Endodermal cell (in vitro differentiated cells): Measurements from ENCODE around the gene ACKR2. TPM values are rescaled to one million over a fixed set of nuclear protein-coding genes. Genes with fewer than 3 reads are reported as not detected.

Experiments
- DNase-seq: peaks from one replicate; pipeline ENCODE4 v3.0.0-alpha.2; 2017
- H3K27ac ChIP-seq: 2 replicates; pipeline ENCODE4 v1.5.1; 2013; ENCODE audit warnings: mild to moderate bottlenecking, low read depth, low read length, moderate library complexity
- H3K27me3 ChIP-seq: 2 replicates; pipeline ENCODE4 v1.6.1; 2013; ENCODE audit warnings: mild to moderate bottlenecking, low read length, moderate library complexity; ENCODE audit not compliant: insufficient read depth, control insufficient read depth, poor library complexity, severe bottlenecking
- H3K36me3 ChIP-seq: 2 replicates; pipeline ENCODE4 v1.7.0; 2013; ENCODE audit warnings: mild to moderate bottlenecking, low read length, moderate library complexity; ENCODE audit not compliant: control insufficient read depth, insufficient read depth
- H3K4me1 ChIP-seq: one replicate; pipeline ENCODE4 v1.7.0; 2013; ENCODE audit warnings: low read length; ENCODE audit not compliant: control insufficient read depth, insufficient read depth
- H3K4me3 ChIP-seq: 2 replicates; pipeline ENCODE4 v1.5.1; 2013; ENCODE audit warnings: mild to moderate bottlenecking, low read length, moderate library complexity
- H3K9ac ChIP-seq: 2 replicates; pipeline ENCODE4 v1.6.1; 2013; ENCODE audit warnings: mild to moderate bottlenecking, low read length, moderate library complexity; ENCODE audit not compliant: poor library complexity, severe bottlenecking; ENCODE audit errors: extremely low read depth
- H3K9me3 ChIP-seq: 2 replicates; pipeline ENCODE4 v1.6.1; 2013; ENCODE audit warnings: mild to moderate bottlenecking, low read length, moderate library complexity; ENCODE audit not compliant: control insufficient read depth
- H3K27ac Mint-ChIP-seq: 2 replicates; pipeline ENCODE4 v1.8.0; 2020; ENCODE audit warnings: mixed read lengths
- H3K27me3 Mint-ChIP-seq: 2 replicates; pipeline ENCODE4 v1.8.0; 2021; ENCODE audit warnings: mild to moderate bottlenecking, mixed read lengths; ENCODE audit not compliant: insufficient read depth
- H3K36me3 Mint-ChIP-seq: 2 replicates; pipeline ENCODE4 v1.8.0; 2020; ENCODE audit warnings: low read depth, mixed read lengths
- H3K4me1 Mint-ChIP-seq: 2 replicates; pipeline ENCODE4 v1.8.0; 2020; ENCODE audit warnings: mixed read lengths
- H3K4me3 Mint-ChIP-seq: 2 replicates; pipeline ENCODE4 v1.8.0; 2020; ENCODE audit warnings: mild to moderate bottlenecking, moderate library complexity, mixed read lengths
- H3K9me3 Mint-ChIP-seq: 2 replicates; pipeline ENCODE4 v1.8.0; 2020; ENCODE audit warnings: mild to moderate bottlenecking, mixed read lengths
- WGBS, 2 experiments: methylation state at CpG; one replicate each; pipeline versions ENCODE4 v1.1.5 to v1.1.7; 2013; ENCODE audit warnings: missing lambda C conversion rate in 2 of 2, mixed read lengths in 1 of 2; ENCODE audit not compliant: insufficient coverage in 1 of 2, insufficient read length in 1 of 2; 5-methylcytosine and 5-hydroxymethylcytosine counted together
- total RNA-seq, 2 donors: library from RNA; stranded (reverse); fragmentation: NEBNext Ultra II Directional in 1 of 2; extraction: Animal tissue kit (Norgen Biotek cat#: 25700) in 1 of 2; gene quantifications; 2 replicates in 1 of 2; 3 replicates in 1 of 2; pipeline ENCODE4 v1.2.1, GENCODE V29; 2021
- TF ChIP-seq, protein P1 (sequence below): fragments of 200-600 bp; sonication (generic); conservative IDR thresholded peaks from 2 replicates; pipeline ENCODE4 v1.5.0; 2021; ENCODE audit warnings: antibody characterized with exemption, mild to moderate bottlenecking

Gene ACKR2
- total RNA-seq, 2 donors from 2014 or later: 1.1 TPM

DNA sequence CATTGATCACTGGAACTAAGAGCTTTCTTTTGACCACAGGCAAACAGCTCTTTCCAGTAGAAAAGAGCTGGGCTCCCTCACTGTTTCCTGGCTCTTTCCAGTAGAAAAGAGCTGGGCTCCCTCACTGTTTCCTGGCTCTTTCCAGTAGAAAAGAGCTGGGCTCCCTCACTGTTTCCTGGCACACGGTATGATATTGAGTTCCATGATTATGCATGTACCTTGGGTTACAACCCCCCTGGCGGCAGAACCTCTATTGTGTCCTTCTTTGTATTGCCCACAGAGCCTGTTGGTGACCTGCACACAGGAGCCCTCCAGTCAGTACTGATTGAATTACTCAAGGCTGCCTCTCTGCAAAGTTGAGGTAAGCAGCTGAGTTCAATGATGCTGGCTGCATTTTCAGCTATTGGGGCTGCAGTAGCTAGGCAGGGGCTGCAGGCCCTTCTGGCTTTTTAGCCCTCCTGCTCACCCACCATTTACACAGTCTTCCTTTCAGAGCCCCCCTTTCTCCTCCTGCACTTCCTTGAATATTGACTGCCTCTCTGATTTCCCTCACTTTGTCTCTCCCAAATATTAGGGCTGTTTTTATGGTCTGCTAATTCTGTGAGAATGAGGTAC lies 10.2 kb downstream of the ACKR2 start:
- no peak overlapping the region for H3K4me3 Mint-ChIP-seq
- no peaks in the 10 kb centered on the region for H3K4me1 ChIP-seq
- H3K27ac ChIP-seq: peak overlapping the region; percentile 71
- peaks cover 2% of the 10 kb centered on the region for H3K9me3 ChIP-seq
- H3K9me3 Mint-ChIP-seq: no peaks in the 10 kb centered on the region
- no peaks in the 10 kb centered on the region for H3K27me3 Mint-ChIP-seq
- no peaks in the 10 kb centered on the region for H3K27me3 ChIP-seq
- 35 to 48% methylated on average over 2 of the region's 2 CpGs for WGBS, 2 experiments
- TF ChIP-seq, protein P1, sequence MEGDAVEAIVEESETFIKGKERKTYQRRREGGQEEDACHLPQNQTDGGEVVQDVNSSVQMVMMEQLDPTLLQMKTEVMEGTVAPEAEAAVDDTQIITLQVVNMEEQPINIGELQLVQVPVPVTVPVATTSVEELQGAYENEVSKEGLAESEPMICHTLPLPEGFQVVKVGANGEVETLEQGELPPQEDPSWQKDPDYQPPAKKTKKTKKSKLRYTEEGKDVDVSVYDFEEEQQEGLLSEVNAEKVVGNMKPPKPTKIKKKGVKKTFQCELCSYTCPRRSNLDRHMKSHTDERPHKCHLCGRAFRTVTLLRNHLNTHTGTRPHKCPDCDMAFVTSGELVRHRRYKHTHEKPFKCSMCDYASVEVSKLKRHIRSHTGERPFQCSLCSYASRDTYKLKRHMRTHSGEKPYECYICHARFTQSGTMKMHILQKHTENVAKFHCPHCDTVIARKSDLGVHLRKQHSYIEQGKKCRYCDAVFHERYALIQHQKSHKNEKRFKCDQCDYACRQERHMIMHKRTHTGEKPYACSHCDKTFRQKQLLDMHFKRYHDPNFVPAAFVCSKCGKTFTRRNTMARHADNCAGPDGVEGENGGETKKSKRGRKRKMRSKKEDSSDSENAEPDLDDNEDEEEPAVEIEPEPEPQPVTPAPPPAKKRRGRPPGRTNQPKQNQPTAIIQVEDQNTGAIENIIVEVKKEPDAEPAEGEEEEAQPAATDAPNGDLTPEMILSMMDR: peak; percentile 44
- H3K27ac Mint-ChIP-seq: no peak overlapping the region
- peaks cover 6% of the 10 kb centered on the region for H3K4me1 Mint-ChIP-seq
- no peaks in the 10 kb centered on the region for H3K36me3 Mint-ChIP-seq
- H3K36me3 ChIP-seq: no peaks in the 10 kb centered on the region
- no peak overlapping the region for H3K4me3 ChIP-seq
- peak; percentile 67 for DNase-seq
- H3K9ac ChIP-seq: no peak overlapping the region

DNA sequence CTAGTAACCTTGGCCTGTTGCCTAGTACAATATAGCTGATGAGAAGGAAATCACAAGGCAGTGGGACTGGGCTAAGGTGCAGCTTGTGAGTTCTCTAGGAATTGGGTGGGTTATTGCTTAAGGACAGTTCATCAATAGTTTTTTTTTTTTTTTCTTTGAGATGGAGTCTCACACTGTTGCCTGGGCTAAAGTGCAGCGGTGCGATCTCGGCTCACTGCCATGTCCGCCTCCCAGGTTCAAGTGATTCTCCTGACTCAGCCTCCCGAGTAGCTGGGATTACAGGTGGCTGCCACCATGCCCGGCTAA lies 11.5 kb downstream of the ACKR2 start:
- Histone ChIP-seq H3K9me3 (peaks cover 4% of the 10 kb centered on the region), H3K27ac (no peak overlapping the region), H3K4me3 (no peak overlapping the region), H3K9ac (no peak overlapping the region), H3K27me3 (no peaks in the 10 kb centered on the region), H3K36me3 (no peaks in the 10 kb centered on the region), H3K4me1 (no peaks in the 10 kb centered on the region)
- DNase-seq: no peak
- WGBS, 2 experiments: 86 to 88% methylated on average over 6 of the region's 6 CpGs
- Mint-ChIP-seq H3K4me3 (no peak overlapping the region), H3K27me3 (no peaks in the 10 kb centered on the region), H3K27ac (no peak overlapping the region), H3K9me3 (no peaks in the 10 kb centered on the region), H3K36me3 (no peaks in the 10 kb centered on the region), H3K4me1 (peaks cover 3% of the 10 kb centered on the region)
- TF ChIP-seq, protein P1: no peak

DNA sequence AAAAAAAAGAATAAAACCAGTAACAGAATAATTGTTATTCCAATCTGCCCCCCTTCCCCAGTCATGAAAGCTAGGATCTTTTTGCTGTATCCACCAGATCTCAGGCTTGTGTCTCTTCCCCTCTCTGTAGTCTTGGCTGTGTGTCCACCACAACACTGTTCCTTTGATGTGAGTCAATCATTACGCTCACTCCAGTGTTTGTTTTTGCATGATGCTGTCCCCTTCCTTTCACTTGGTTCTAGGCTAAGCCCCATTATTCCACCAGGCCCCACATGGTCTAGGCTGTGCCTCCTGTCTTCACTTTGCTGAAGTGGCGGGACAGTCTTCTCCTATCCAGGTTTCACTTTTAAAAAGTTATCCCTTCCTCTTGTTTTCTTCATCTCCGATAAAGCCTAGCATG lies 13.6 kb downstream of the ACKR2 start:
- peaks cover 10% of the 10 kb centered on the region for H3K4me1 Mint-ChIP-seq
- H3K9me3 Mint-ChIP-seq: no peaks in the 10 kb centered on the region
- Histone ChIP-seq H3K27me3 (no peaks in the 10 kb centered on the region), H3K4me1 (no peaks in the 10 kb centered on the region), H3K27ac (peak overlapping the region; percentile 58), H3K9ac (no peak overlapping the region), H3K4me3 (no peak overlapping the region), H3K36me3 (no peaks in the 10 kb centered on the region), H3K9me3 (peaks cover 4% of the 10 kb centered on the region)
- no peak for DNase-seq
- H3K36me3 Mint-ChIP-seq: no peaks in the 10 kb centered on the region
- H3K4me3 Mint-ChIP-seq: no peak overlapping the region
- H3K27ac Mint-ChIP-seq: no peak overlapping the region
- WGBS, 2 experiments: 94% methylated on average over 2 to 3 of the region's 3 CpGs
- TF ChIP-seq, protein P1: no peak
- no peaks in the 10 kb centered on the region for H3K27me3 Mint-ChIP-seq
